ENCODE data around the gene TLNRD1. TPM values are rescaled to one million over a fixed set of nuclear protein-coding genes. Genes with fewer than 3 reads are reported as not detected.

TLNRD1 gene
- total RNA-seq, 1 experiment from 2014 or later = 10.0 TPM

- no peak for DNase-seq (ENCODE audit: extremely low read depth, low read depth)
These were observed 23.6 kb downstream of the TLNRD1 start for GRCh38 chr15:81024265-81024872.

- DNase-seq (ENCODE audit: extremely low read depth, low read depth) = no peak
These were observed 24.2 kb downstream of the TLNRD1 start for GRCh38 chr15:81024936-81025335.

GRCh38 chr15:81025721-81026370 is 25.1 kb downstream of the TLNRD1 start:
- no peak for DNase-seq (ENCODE audit: extremely low read depth, low read depth)

GRCh38 chr15:81026836-81027599 is 26.3 kb downstream of the TLNRD1 start:
- no peak for DNase-seq (ENCODE audit: extremely low read depth, low read depth)

- DNase-seq (ENCODE audit: extremely low read depth, low read depth) = no peak
These were observed 28.9 kb downstream of the TLNRD1 start for GRCh38 chr15:81029414-81030300.

GRCh38 chr15:81030301-81030750 is 29.6 kb downstream of the TLNRD1 start:
- no peak for DNase-seq (ENCODE audit: extremely low read depth, low read depth)

- DNase-seq (ENCODE audit: extremely low read depth, low read depth) = no peak
These were observed 30.5 kb downstream of the TLNRD1 start for GRCh38 chr15:81031203-81031602.

- DNase-seq (ENCODE audit: extremely low read depth, low read depth) = no peak
These were observed 31.6 kb downstream of the TLNRD1 start for GRCh38 chr15:81032355-81032754.

GRCh38 chr15:81032818-81033217 is 32.1 kb downstream of the TLNRD1 start:
- DNase-seq (ENCODE audit: extremely low read depth, low read depth) = no peak

GRCh38 chr15:81033508-81033907 is 32.8 kb downstream of the TLNRD1 start:
- no peak for DNase-seq (ENCODE audit: extremely low read depth, low read depth)

- no peak for DNase-seq (ENCODE audit: extremely low read depth, low read depth)
These were observed 37.4 kb downstream of the TLNRD1 start for GRCh38 chr15:81037952-81038743.

- DNase-seq (ENCODE audit: extremely low read depth, low read depth) = no peak
These were observed 38.4 kb downstream of the TLNRD1 start for GRCh38 chr15:81038975-81039607.

GRCh38 chr15:81040757-81041156 is 40.0 kb downstream of the TLNRD1 start:
- no peak for DNase-seq (ENCODE audit: extremely low read depth, low read depth)

- no peak for DNase-seq (ENCODE audit: extremely low read depth, low read depth)
These were observed 42.7 kb downstream of the TLNRD1 start for GRCh38 chr15:81043281-81043934.

- DNase-seq (ENCODE audit: extremely low read depth, low read depth) = no peak
These were observed 43.3 kb downstream of the TLNRD1 start for GRCh38 chr15:81043935-81044575.

GRCh38 chr15:81046290-81046689 is 45.6 kb downstream of the TLNRD1 start:
- no peak for DNase-seq (ENCODE audit: extremely low read depth, low read depth)

GRCh38 chr15:81047928-81048327 is 47.2 kb downstream of the TLNRD1 start:
- no peak for DNase-seq (ENCODE audit: extremely low read depth, low read depth)

GRCh38 chr15:81049835-81050234 is 49.1 kb downstream of the TLNRD1 start:
- no peak for DNase-seq (ENCODE audit: extremely low read depth, low read depth)

Measured in NCI-H460 (cell line).